Embryonic facial prominence (tissue), 1 donor: ENCODE data around the gene MCFD2.
A peak's percentile ranks its signal among the peaks of the same experiment; 100 is the strongest.
"Not testable (repeated sequence)": the region's sequence is repeated elsewhere in the genome, so short reads cannot be mapped to it uniquely, and the experiment has no call there.

ENCODE experiments used
- DNase-seq: peaks from one replicate; pipeline ENCODE4 v3.0.0-alpha.2; 2016; ENCODE audit errors: extremely low spot score

MCFD2 gene

GRCh38 chr2:46937471-46937901, 21.9 kb upstream of the MCFD2 start:
- DNase-seq = no peak

- DNase-seq = no peak
These were observed 21.0 kb upstream of the MCFD2 start for GRCh38 chr2:46936566-46936965.

DNA sequence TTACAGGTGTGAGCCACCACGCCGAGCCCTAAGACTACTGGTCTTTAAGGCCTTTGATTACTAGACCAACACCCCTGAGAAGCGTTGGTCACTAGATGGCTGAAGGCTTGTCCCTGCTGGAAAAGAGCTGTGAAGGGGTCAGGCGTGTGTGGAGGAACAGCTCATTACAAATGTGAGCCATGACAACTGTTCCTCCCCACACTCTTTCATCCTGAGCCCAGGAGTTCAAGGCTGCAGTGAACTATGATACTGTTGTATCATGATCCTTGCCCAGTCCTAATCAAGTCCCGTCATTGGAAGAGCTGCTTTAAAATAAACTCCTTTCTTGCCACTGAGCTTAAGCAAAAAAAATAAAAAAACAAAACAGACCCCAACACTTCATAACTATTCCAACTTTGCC, 19.5 kb upstream of the MCFD2 start:
- DNase-seq = no peak

- DNase-seq = no peak
These were observed 14.0 kb upstream of the MCFD2 start for GRCh38 chr2:46929612-46930011.

DNA sequence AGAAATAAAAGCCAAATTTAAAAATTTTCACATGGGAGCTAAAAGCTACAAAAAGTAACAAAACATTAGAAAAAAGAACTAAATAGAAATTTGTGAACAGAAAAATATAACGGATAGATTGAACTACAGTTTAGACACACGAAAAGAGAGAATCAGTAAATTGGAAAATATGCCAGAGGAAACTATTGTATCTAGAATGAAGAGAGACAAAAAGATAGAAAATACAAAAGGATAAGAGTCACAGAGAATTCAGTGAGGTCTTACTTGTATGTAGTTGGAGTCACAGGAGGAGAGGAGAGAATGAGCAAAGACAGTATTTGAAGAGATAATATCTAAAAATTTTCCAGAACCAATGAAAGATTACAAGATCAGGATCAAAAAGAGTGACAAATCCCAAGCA, 11.3 kb upstream of the MCFD2 start:
- no peak for DNase-seq

DNA sequence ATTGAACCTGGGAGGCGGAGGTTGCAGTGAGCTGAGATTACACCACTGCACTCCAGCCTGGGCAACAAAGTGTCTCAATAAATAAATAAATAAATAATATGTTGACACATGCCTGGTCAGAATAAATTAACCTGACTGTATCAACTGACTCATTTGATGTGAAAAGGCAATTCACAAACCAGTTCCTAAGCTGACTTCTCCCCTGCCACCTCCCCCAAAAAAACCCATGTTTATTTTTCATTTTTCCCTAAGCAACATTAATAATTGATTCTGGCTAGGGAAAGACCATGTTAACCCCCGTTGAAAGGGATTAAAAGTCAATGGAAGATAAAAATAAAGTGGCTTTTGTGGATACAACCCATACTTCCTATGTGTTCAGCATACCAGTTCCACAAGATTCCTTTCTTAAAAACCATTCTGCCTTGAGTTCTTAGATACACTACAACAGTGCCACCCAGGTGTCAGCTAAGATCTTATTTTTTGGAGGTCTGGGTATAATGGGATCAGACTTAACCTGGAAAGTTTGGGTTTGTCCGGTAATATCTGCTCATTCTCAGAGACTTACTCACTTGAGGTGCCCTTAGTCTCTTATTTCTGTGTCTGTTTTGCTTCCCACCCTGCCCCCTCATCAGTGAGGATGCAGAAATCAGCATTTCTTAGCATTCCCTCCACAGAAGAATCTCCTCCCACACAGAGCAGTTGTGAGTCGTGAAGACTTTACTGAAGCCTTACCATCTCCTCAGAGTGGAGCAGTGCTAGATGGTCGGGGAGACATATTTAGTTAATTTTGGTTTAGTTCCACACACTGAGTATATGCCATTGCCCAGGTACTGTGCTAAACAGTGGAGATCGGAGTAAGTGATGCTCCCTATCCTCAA, 10.1 kb upstream of the MCFD2 start:
- no peak for DNase-seq

- DNase-seq = no peak
These were observed 9.0 kb upstream of the MCFD2 start for GRCh38 chr2:46924608-46925007.

DNA sequence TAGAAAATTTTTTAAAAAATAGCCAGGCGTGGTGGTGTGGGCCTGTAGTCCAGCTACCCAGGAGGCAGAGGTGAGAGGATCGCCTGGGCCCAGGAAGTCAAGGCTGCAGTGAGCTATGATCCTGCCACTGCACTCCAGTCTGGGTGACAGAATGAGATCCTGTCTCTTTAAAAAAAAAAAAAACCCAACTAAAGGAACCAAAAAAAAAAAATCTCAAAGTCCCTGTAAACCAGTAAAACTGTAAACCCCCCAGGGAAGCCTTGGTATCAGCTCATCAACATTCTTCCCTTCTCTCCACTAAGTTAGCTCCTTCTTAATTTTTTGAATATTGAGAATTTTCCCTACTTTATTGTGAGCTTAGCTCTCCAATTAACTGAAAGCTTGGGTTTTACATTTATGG, 8.4 kb upstream of the MCFD2 start:
- DNase-seq = no peak

DNA sequence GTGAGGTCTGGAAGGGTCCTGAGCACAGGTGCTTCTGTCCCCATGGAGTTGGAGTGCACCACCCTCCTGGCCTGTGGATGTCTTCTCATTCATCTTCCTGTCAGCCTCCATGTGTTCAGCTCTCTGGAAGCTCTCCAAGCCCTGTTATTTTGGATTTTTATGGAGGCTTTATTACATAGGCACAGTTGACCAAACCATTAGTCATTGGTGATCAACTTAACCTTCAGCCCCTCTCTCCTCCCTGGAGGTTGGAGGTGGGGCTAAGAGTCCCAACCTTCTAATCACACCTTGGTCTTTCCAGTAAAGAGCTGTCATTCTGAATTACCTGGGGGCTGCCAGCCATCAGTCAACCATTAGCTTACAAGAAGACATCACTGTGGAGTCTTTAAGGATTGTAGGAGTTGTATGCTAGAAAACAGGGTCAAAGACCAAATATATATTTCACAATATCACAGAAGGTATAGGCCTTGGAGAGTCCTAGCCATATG, 7.5 kb upstream of the MCFD2 start:
- DNase-seq = no peak

DNA sequence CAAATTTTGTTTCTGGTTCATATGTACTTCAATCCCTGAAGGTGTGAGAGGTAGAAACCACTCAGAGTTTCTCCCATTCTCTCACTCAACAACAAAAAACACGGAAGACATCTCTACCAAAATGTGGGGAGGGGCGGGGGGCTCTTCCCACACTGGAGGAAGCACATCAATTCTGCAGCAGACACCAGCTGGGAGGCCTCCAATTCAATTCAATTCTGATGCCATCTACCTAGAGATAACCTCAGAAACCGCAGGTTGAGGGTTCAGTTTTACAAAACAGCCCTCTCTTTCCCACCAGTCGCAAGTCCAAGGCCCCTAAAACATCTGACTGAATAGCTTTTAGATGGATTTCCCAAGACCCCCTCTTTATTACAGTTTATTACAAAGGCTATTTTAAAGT, 7.0 kb upstream of the MCFD2 start:
- DNase-seq = no peak

- no peak for DNase-seq
These were observed 6.3 kb upstream of the MCFD2 start for GRCh38 chr2:46921676-46922448.

DNA sequence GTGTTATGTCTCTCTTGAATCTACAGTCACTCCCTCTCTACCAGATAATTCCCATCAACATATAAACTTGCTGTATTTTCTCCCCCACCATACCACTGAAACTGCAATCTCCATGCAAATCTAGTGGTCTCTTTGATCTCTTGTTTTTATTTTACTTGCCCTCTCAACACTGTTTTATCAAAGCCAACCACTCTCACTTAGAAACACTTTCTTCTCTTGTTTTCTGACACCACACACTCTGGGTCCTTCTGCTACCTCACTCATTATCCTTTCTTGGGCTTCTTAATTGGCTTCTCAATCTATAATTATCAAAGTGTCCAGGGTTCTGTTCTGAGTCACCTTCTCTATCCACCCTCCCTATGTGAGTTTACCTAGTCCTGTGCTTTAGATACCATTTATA, 2.0 kb upstream of the MCFD2 start:
- no peak for DNase-seq

- peak; percentile 75 for DNase-seq
These were observed 415 bp upstream of the MCFD2 start for GRCh38 chr2:46915811-46916630.

DNA sequence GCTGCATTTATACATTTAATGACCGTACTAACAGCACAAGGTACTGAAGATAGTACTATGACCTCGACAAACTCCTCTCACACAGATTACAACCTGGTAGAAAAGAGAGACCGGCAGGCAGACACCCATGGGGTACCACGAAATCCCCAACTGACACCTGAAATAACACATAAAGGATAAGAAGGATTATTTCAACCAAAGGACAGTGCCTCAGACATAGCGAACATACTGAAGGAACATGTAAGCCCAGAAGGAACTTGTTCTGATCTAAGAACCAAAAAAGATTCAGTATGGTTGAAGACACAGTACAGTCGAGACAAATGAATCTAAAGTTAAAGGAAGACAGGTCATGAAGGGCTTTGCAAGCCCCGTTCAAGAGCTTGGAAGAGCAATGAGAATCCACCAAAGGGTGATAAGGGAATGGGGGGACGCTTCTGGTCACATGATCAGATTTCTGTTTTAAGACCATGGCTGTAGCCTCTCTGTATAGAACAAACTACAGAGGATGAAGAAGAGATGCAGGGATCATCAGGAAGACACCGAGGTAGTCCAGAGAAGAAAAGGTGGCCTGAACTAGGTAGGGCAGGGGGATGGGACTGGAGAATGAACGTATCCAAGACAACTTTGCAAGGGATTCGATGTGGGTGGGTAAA, 902 bp downstream of the MCFD2 start:
- no peak for DNase-seq

GRCh38 chr2:46913471-46914381, 1.9 kb downstream of the MCFD2 start:
- DNase-seq = no peak

GRCh38 chr2:46909771-46910419, 5.7 kb downstream of the MCFD2 start:
- no peak for DNase-seq

- DNase-seq = no peak
These were observed 6.5 kb downstream of the MCFD2 start for GRCh38 chr2:46909150-46909549.

DNA sequence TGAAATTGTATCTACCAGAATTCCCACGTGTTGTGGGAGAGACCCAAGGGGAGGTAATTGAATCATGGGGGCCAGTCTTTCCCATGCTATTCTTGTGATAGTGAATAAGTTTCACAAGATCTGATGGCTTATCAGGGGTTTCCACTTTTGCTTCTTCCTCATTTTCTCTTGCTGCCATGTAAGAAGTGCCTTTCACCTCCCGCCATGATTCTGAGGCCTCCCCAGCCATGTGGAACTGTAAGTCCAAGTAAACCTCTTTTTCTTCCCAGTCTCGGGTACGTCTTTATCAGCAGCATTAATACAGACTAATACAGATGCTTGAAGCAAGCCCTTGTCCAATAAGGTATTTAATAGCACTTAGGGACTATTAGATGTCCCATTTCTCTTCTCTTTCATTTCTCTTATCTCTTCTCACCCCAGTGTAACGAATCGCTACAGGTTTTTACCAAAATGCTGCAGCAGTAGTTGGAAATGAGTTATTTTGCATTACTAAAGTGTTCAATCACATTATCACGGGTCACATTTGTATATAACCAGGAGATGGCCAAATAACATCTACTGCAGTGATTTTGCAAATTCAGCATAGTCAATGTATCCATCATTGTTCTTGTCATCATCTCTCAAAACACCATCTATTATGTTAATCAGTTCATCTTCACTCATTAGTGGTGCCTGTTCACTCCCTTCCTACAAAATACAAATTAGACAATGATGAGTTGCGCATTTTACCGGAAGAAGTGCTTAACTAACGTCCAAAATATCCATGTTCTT, 10.5 kb downstream of the MCFD2 start:
- not testable (repeated sequence) for DNase-seq

DNA sequence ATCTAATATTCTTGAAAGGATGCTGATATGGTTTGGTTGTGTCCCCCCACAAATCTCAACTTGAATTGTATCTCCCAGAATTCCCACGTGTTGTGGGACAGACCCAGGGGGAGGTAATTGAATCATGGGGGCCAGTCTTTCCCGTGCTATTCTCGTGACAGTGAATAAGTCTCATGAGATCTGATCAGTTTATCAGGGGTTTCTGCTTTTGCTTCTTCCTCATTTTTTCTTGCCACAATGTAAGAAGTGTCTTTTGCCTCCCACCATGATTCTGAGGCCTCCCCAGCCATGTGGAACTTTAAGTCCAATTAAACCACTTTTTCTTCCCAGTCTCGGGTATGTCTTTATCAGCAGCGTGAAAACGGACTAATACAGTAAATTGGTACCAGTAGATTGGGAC, 12.6 kb downstream of the MCFD2 start:
- DNase-seq = not testable (repeated sequence)
